Liver (tissue), 9 donors: ENCODE data around the gene KAT6B. TPM values are rescaled to one million over a fixed set of nuclear protein-coding genes. Genes with fewer than 3 reads are reported as not detected.

Experiments used
- DNase-seq: peaks from one replicate; pipeline ENCODE4 v3.0.0-alpha.2; 2017; ENCODE audit warnings: low spot score
- H3K27ac ChIP-seq, 2 donors: one replicate each; pipeline ENCODE4 v1.7.0; 2013; ENCODE audit warnings: inconsistent platforms in 2 of 2, low read length in 2 of 2, control low read depth in 1 of 2, low read depth in 1 of 2, mild to moderate bottlenecking in 1 of 2
- H3K27me3 ChIP-seq, 4 donors: one replicate each; pipeline versions ENCODE4 v1.6.1 to v1.7.0; 2013; ENCODE audit warnings: low read length in 3 of 4, inconsistent platforms in 1 of 4, mild to moderate bottlenecking in 1 of 4, moderate library complexity in 1 of 4; ENCODE audit not compliant: control insufficient read depth in 4 of 4, insufficient read depth in 4 of 4
- H3K36me3 ChIP-seq, 4 donors: one replicate each; pipeline versions ENCODE4 v1.6.1 to v1.7.0; 2013; ENCODE audit warnings: low read length in 3 of 4, mild to moderate bottlenecking in 3 of 4, low read depth in 1 of 4, moderate library complexity in 1 of 4; ENCODE audit not compliant: control insufficient read depth in 4 of 4, insufficient read depth in 3 of 4
- H3K4me1 ChIP-seq, 4 donors: one replicate each; pipeline versions ENCODE4 v1.6.1 to v1.7.0; 2013; ENCODE audit warnings: low read length in 3 of 4, mild to moderate bottlenecking in 3 of 4, moderate library complexity in 1 of 4; ENCODE audit not compliant: control insufficient read depth in 4 of 4, insufficient read depth in 4 of 4
- H3K4me3 ChIP-seq, 3 donors: one replicate each; pipeline versions ENCODE4 v1.6.1 to v1.7.0; 2013; ENCODE audit warnings: low read length in 3 of 3, control low read depth in 1 of 3, low read depth in 1 of 3, mild to moderate bottlenecking in 1 of 3
- H3K9ac ChIP-seq, 2 donors: one replicate each; pipeline ENCODE4 v1.7.0; 2013; ENCODE audit warnings: low read length in 2 of 2, mild to moderate bottlenecking in 2 of 2, moderate library complexity in 2 of 2, control low read depth in 1 of 2, low read depth in 1 of 2
- H3K9me3 ChIP-seq, 4 donors: one replicate each; pipeline versions ENCODE4 v1.6.1 to v1.7.0; 2013; ENCODE audit warnings: low read length in 3 of 4; ENCODE audit not compliant: control insufficient read depth in 4 of 4
- EGR1 ChIP-seq, 2 donors: IDR thresholded peaks; 2 replicates each; pipeline ENCODE4 v1.6.1; 2016 to 2018; ENCODE audit warnings: antibody characterized with exemption in 2 of 2, low read depth in 2 of 2
- FOXA1 ChIP-seq: IDR thresholded peaks from 2 replicates; pipeline ENCODE4 v1.6.1; 2016; ENCODE audit warnings: antibody characterized with exemption
- FOXA2 ChIP-seq: IDR thresholded peaks from 2 replicates; pipeline ENCODE4 v1.6.1; 2016; ENCODE audit warnings: antibody characterized with exemption
- GABPA ChIP-seq, 2 donors: IDR thresholded peaks in 1 of 2; conservative IDR thresholded peaks in 1 of 2; 2 replicates each; pipeline ENCODE4 v1.6.1; 2016; ENCODE audit warnings: antibody characterized with exemption in 2 of 2, mild to moderate bottlenecking in 1 of 2, moderate library complexity in 1 of 2
- HNF4A ChIP-seq, 2 donors: conservative IDR thresholded peaks; 2 replicates each; pipeline ENCODE4 v1.6.1; 2016; ENCODE audit warnings: antibody characterized with exemption in 2 of 2, mild to moderate bottlenecking in 2 of 2
- HNF4G ChIP-seq: IDR thresholded peaks from 2 replicates; pipeline ENCODE4 v1.6.1; 2016; ENCODE audit warnings: antibody characterized with exemption
- JUND ChIP-seq, 2 donors: IDR thresholded peaks; 2 replicates each; pipeline ENCODE4 v1.6.1; 2016; ENCODE audit warnings: antibody characterized with exemption in 2 of 2
- NR2F2 ChIP-seq: IDR thresholded peaks from 2 replicates; pipeline ENCODE4 v1.6.1; 2016; ENCODE audit warnings: antibody characterized with exemption
- RAD21 ChIP-seq, 2 donors: IDR thresholded peaks; 2 replicates each; pipeline ENCODE4 v1.6.1; 2016; ENCODE audit warnings: antibody characterized with exemption in 2 of 2, mild to moderate bottlenecking in 2 of 2
- RXRA ChIP-seq, 2 donors: IDR thresholded peaks; 2 replicates each; pipeline ENCODE4 v1.6.1; 2017 to 2018; ENCODE audit warnings: antibody characterized with exemption in 2 of 2, mild to moderate bottlenecking in 1 of 2
- SP1 ChIP-seq: IDR thresholded peaks from 2 replicates; pipeline ENCODE4 v1.6.1; 2018; ENCODE audit warnings: antibody characterized with exemption, mild to moderate bottlenecking
- TAF1 ChIP-seq: conservative IDR thresholded peaks from 2 replicates; pipeline ENCODE4 v1.6.1; 2016; ENCODE audit warnings: antibody characterized with exemption, mild to moderate bottlenecking
- YY1 ChIP-seq: IDR thresholded peaks from 2 replicates; pipeline ENCODE4 v1.6.1; 2016; ENCODE audit warnings: antibody characterized with exemption, mild to moderate bottlenecking
- WGBS: extraction: QIAGEN DNeasy Blood & Tissue Kit; methylation state at CpG from one replicate; pipeline ENCODE4 v1.1.7; 2013; 5-methylcytosine and 5-hydroxymethylcytosine counted together
- polyA plus RNA-seq, 2 donors: library from polyadenylated mRNA; stranded (reverse) in 1 of 2; unstranded in 1 of 2; fragments of 200-250 nt in 1 of 2; fragments of >200 nt in 1 of 2; fragmentation: Nextera tagmentation in 1 of 2; extraction: Ambion mirVana in 1 of 2; gene quantifications; one replicate each; pipeline versions ENCODE4 v1.2.1 to v1.2.3, GENCODE V29; 2013 to 2015
- total RNA-seq, 2 donors: library from RNA; depleted of rRNA; stranded (reverse); fragments of >200 nt; gene quantifications; one replicate each; pipeline ENCODE4 v1.2.3, GENCODE V29; 2014
- TF ChIP-seq, protein P1 (sequence below): IDR thresholded peaks from 2 replicates; pipeline ENCODE4 v1.6.1; 2016; ENCODE audit warnings: antibody characterized with exemption
- TF ChIP-seq, protein P2 (sequence below): fragments of 150-350 bp; IDR thresholded peaks from 2 replicates; pipeline ENCODE4 v1.5.1; 2017; ENCODE audit warnings: improper control_type of control experiment, low read depth, low read length; ENCODE audit not compliant: missing input control
- TF ChIP-seq, protein P3 (sequence below): IDR thresholded peaks from 2 replicates; pipeline ENCODE4 v1.6.1; 2016; ENCODE audit warnings: antibody characterized with exemption
- TF ChIP-seq, protein P4 (sequence below): IDR thresholded peaks from 2 replicates; pipeline ENCODE4 v1.6.1; 2016; ENCODE audit warnings: antibody characterized with exemption
- TF ChIP-seq, protein P5 (sequence below): IDR thresholded peaks from 2 replicates; pipeline ENCODE4 v1.6.1; 2016; ENCODE audit warnings: antibody characterized with exemption, mild to moderate bottlenecking
- donor health status: healthy.
- donor health status: healthy.
- donor health status: healthy.
- donor health status: healthy.
- donor health status: healthy.

Gene KAT6B
- total and polyA plus RNA-seq, 4 donors: 2.0 to 21.2 (median 8.8) TPM

DNA sequence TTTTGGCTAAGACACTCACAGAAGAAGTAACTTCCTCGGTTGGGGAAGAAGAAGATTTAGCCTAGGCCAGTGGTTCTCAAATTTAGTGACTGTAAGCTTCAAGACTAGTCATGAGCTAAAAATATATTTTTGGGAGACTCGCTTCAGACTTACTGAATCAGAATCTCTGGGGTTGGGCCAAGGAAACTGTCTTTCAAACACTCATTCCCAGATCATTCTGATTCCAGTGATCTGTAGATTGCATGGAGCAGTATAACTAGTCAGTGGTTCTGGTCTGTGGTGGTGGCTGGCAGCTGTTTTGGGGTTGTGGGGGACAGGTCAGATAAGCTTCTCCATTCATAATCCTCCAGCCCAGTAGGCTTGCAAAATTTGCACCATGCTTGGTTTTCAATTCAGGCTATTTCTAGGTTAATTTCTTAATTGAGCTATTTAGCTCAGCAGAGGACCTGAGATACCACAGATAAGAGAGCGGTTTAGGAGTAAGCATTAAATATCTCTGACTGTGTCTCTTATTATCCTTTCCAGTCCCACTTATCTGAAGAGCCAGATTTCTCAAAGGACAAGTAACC, 3.8 kb upstream of the KAT6B start:
- Histone ChIP-seq H3K36me3 (no peaks in the 10 kb centered on the region), H3K4me3 (no peak overlapping the region), H3K27me3 (no peaks in the 10 kb centered on the region), H3K9ac (no peak overlapping the region), H3K9me3 (no peaks in the 10 kb centered on the region), H3K4me1 (peaks cover 0 to 7% (median 6%) of the 10 kb centered on the region in 4 donors), H3K27ac (no peak overlapping the region)
- DNase-seq: no peak
- TF ChIP-seq YY1: no peak
- no peak for TF ChIP-seq HNF4A (conservative IDR thresholded peaks at IDR 0.05)
- TF ChIP-seq, protein P1, sequence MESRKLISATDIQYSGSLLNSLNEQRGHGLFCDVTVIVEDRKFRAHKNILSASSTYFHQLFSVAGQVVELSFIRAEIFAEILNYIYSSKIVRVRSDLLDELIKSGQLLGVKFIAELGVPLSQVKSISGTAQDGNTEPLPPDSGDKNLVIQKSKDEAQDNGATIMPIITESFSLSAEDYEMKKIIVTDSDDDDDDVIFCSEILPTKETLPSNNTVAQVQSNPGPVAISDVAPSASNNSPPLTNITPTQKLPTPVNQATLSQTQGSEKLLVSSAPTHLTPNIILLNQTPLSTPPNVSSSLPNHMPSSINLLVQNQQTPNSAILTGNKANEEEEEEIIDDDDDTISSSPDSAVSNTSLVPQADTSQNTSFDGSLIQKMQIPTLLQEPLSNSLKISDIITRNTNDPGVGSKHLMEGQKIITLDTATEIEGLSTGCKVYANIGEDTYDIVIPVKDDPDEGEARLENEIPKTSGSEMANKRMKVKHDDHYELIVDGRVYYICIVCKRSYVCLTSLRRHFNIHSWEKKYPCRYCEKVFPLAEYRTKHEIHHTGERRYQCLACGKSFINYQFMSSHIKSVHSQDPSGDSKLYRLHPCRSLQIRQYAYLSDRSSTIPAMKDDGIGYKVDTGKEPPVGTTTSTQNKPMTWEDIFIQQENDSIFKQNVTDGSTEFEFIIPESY: no peak
- TF ChIP-seq EGR1 (IDR thresholded peaks at IDR 0.05; ENCODE audit: low read depth in 2 of 2): no peak
- TF ChIP-seq RAD21 (IDR thresholded peaks at IDR 0.05): no peak
- no peak for TF ChIP-seq FOXA1
- no peak for TF ChIP-seq FOXA2
- no peak for TF ChIP-seq TAF1
- TF ChIP-seq SP1: no peak
- TF ChIP-seq RXRA (IDR thresholded peaks at IDR 0.05): no peak
- WGBS: 83% methylated on average over 3 of the region's 3 CpGs

DNA sequence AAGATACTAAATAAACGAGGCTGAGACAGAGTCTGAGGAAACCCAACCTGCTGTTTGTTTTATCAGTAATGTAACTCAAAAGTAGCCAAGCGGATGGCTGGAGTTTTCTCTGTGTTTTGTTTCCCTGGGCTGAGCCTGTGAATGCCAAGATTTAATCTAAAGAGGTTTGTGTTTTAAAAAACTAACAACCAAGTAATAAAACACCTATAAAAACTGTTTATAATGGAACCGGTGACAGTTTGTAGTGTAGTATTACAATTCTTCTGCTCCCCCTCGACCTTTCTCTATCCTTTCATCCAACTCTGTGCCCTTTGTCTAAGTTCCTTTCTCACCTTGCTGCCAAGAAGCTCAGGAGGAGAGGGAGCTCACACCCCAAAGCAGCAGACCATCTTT, 2.6 kb upstream of the KAT6B start:
- H3K9ac ChIP-seq: no peak overlapping the region
- no peaks in the 10 kb centered on the region for H3K9me3 ChIP-seq
- no peak overlapping the region for H3K4me3 ChIP-seq
- no peaks in the 10 kb centered on the region for H3K36me3 ChIP-seq
- H3K27me3 ChIP-seq: no peaks in the 10 kb centered on the region
- 58% methylated on average over 4 of the region's 4 CpGs for WGBS
- TF ChIP-seq EGR1 (IDR thresholded peaks at IDR 0.05; ENCODE audit: low read depth in 2 of 2) (no peak), HNF4G (no peak), YY1 (no peak), FOXA1 (no peak), SP1 (no peak), RAD21 (IDR thresholded peaks at IDR 0.05) (no peak), RXRA (IDR thresholded peaks at IDR 0.05) (no peak), NR2F2 (no peak), TAF1 (no peak), GABPA (IDR thresholded peaks at IDR 0.05 in 1 of 2, conservative IDR thresholded peaks at IDR 0.05 in 1 of 2) (no peak), JUND (IDR thresholded peaks at IDR 0.05) (no peak), HNF4A (conservative IDR thresholded peaks at IDR 0.05) (no peak), FOXA2 (no peak)
- TF ChIP-seq, protein P2, sequence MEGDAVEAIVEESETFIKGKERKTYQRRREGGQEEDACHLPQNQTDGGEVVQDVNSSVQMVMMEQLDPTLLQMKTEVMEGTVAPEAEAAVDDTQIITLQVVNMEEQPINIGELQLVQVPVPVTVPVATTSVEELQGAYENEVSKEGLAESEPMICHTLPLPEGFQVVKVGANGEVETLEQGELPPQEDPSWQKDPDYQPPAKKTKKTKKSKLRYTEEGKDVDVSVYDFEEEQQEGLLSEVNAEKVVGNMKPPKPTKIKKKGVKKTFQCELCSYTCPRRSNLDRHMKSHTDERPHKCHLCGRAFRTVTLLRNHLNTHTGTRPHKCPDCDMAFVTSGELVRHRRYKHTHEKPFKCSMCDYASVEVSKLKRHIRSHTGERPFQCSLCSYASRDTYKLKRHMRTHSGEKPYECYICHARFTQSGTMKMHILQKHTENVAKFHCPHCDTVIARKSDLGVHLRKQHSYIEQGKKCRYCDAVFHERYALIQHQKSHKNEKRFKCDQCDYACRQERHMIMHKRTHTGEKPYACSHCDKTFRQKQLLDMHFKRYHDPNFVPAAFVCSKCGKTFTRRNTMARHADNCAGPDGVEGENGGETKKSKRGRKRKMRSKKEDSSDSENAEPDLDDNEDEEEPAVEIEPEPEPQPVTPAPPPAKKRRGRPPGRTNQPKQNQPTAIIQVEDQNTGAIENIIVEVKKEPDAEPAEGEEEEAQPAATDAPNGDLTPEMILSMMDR: no peak
- TF ChIP-seq, protein P1: no peak
- TF ChIP-seq, protein P3, sequence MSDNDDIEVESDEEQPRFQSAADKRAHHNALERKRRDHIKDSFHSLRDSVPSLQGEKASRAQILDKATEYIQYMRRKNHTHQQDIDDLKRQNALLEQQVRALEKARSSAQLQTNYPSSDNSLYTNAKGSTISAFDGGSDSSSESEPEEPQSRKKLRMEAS: no peak
- TF ChIP-seq, protein P4, sequence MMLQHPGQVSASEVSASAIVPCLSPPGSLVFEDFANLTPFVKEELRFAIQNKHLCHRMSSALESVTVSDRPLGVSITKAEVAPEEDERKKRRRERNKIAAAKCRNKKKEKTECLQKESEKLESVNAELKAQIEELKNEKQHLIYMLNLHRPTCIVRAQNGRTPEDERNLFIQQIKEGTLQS: no peak
- TF ChIP-seq, protein P5, sequence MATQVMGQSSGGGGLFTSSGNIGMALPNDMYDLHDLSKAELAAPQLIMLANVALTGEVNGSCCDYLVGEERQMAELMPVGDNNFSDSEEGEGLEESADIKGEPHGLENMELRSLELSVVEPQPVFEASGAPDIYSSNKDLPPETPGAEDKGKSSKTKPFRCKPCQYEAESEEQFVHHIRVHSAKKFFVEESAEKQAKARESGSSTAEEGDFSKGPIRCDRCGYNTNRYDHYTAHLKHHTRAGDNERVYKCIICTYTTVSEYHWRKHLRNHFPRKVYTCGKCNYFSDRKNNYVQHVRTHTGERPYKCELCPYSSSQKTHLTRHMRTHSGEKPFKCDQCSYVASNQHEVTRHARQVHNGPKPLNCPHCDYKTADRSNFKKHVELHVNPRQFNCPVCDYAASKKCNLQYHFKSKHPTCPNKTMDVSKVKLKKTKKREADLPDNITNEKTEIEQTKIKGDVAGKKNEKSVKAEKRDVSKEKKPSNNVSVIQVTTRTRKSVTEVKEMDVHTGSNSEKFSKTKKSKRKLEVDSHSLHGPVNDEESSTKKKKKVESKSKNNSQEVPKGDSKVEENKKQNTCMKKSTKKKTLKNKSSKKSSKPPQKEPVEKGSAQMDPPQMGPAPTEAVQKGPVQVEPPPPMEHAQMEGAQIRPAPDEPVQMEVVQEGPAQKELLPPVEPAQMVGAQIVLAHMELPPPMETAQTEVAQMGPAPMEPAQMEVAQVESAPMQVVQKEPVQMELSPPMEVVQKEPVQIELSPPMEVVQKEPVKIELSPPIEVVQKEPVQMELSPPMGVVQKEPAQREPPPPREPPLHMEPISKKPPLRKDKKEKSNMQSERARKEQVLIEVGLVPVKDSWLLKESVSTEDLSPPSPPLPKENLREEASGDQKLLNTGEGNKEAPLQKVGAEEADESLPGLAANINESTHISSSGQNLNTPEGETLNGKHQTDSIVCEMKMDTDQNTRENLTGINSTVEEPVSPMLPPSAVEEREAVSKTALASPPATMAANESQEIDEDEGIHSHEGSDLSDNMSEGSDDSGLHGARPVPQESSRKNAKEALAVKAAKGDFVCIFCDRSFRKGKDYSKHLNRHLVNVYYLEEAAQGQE: no peak
- H3K27ac ChIP-seq: no peak overlapping the region
- peaks cover 0 to 13% (median 6%) of the 10 kb centered on the region in 4 donors for H3K4me1 ChIP-seq
- DNase-seq: no peak
